ENCODE data around the gene NRTN.
"Not testable (repeated sequence)": the region's sequence is repeated elsewhere in the genome, so short reads cannot be mapped to it uniquely, and the experiment has no call there.

The NRTN gene

DNA sequence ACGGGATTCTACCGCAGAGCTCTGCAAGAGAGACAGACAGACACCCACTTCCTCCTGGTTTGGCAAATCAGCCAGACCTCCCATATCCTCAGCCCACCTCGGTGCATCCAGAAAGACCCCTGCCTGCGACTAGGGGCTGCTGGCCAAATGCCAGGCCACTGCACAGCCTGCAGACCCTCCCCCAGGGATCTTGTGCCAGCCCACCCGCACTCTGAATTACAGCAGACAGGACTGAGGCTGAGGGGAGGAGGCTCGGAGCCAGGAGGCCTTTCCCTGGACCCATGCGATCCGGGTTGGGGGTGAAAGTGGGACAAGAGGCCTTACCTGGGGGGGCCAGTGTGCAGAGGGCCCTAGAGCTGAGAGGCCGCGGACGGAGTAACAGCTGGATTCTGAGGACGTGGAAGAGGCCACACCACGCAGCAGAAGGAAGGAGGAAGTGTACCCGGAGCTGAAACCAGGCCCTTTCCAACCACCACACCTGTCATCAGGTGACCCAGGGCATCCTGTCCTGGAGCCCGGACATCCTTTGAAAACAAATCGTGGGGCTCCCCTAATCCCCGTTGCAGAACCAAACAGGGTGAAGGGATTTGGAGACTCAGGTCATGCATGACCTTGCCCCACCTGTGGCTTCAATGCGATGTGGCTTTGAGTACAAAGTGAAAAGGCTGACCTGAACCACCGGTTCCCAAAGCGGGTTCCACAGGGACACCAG lies 33.6 kb downstream of the NRTN start:
- no peak for DNase-seq (ENCODE audit: low read depth in 2 of 2)

GRCh38 chr19:5839065-5840017 lies 34.5 kb downstream of the NRTN start, which contains the start of gene FUT6:
Gene FUT6, minus strand, starts transcription at chr19:5839702. Its CDS starts 7,135 bp downstream, at chr19:5832567.
- DNase-seq (ENCODE audit: low read depth in 2 of 2): no peak

DNA sequence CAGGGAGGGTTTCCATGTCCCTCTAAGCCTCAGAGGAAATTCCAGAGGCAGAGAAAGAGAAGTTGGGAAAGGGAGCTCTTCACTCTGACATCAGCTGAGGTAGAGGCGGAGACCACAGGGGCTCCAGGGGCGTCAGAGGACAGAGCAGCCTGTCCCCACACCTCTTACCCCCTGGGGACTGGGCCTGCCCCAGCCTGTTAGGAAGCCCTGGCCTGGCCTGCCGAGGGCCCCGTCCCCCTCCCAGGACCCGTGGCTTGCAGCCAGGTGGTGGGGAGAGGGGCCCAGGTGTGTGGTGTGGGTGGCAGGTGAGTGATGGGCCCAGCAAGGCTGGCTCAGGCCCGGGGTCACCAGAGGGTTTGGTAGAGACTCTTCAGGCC lies 36.9 kb downstream of the NRTN start:
- not testable (repeated sequence) for DNase-seq (ENCODE audit: low read depth in 2 of 2)

DNA sequence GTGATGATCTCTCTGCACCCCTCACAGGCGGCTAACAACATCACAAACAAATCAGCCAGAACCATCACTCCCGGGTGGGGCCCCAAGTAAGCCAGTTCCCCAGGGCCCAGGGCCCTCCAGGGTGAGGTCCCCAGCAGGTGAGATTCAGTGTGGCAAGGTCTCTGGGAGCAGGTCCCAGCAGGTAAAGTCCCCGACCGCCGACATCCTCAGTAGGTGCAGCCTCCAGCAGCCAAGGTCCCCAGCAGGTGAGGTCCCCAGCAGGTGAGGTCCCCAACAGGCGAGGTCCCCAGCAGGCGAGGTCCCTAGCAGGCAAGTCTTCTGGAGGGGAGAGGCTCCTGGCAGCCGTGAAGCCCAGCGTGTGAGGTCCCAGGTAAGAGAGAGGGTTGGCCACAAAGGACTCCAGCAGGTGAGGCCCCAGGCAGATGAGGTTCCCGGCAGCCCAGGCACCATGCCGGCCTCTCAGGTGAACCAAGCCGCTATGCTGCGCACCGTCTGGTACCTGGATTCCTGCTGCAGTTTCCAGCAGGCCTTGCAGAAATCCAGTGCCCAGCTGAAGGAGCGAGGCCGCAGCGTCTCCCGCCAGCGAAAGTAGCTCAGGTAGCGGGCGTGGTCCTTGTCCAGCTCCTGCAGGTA lies 38.5 kb downstream of the NRTN start:
- no peak for DNase-seq (ENCODE audit: low read depth in 2 of 2)

DNA sequence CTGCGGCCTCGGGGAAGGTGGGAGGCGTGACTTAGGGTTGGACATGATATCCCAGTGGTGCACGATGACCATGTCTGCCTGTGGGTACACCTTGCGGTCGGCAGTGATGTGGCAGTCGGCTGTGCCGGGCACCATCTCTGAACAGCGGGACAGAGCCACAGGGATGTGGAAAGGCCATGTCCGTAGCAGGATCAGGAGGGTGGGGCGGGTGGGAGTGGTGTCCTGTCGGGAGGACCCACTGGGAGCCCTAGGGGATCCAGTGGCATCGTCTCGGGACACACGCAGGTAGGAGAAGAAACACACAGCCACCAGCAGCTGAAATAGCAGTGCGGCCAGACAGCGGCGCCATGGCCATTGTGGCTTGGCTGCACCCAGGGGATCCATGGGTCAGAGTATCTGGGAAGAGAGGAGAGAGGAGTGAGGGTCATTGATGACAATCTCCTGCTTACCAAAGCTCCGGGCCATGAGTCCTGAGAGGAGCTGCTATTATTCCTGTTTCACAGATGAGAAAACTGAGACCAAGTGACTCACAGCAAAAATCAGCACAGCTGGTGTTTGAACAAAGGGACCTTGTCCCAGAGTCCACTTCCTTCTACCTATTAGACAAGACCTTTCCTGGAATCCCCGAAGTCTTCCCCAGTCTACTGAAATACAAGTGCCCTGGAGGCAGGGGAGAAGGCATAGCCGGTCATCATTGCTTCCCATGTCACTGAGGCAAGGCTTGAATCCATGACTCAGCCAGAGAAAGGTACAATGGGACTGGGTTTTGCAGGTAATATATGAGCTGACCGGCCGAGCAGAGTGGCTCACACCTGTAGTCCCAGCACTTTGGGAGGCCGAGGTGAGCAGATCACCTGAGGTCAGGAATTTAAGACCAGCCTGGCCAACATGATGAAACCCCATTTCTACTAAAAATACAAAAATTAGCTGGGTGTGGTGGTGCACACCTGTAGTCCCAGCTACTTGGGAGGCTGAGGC lies 39.9 kb downstream of the NRTN start:
- DNase-seq (ENCODE audit: low read depth in 2 of 2): no peak

- DNase-seq (ENCODE audit: low read depth in 2 of 2): not testable (repeated sequence)
These were observed 43.0 kb downstream of the NRTN start for GRCh38 chr19:5847846-5848245.

- DNase-seq (ENCODE audit: low read depth in 2 of 2): not testable (repeated sequence)
These were observed 43.8 kb downstream of the NRTN start for GRCh38 chr19:5848621-5849020.

- no peak for DNase-seq (ENCODE audit: low read depth in 2 of 2)
These were observed 45.3 kb downstream of the NRTN start for GRCh38 chr19:5850189-5850588.

GRCh38 chr19:5850743-5851293 lies 46.0 kb downstream of the NRTN start:
- DNase-seq (ENCODE audit: low read depth in 2 of 2): no peak

DNA sequence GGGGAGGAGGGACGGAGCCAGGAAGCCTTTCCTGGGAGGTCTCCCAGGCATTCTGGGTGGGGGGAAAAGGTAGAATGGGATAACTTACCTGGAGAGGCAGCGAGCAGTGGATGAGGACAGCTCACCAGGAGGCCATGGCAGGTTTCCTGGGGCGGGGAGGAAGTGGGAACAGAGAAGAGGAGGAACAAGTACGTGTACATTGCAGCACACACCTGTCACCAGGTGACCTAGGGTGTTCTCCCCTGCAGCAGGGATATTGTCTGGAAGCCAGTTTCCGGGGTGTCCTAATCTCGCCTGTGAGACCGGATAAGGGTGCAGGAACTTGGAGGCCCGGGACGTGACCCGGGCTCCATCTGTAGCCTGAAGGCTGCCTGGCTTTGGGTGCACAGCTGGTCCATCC lies 46.4 kb downstream of the NRTN start, which contains the start of gene FUT3:
Gene FUT3 (minus strand): TSS at position 148 of the 400 bp plus-strand sequence.
- no peak for DNase-seq (ENCODE audit: low read depth in 2 of 2)

- not testable (repeated sequence) for DNase-seq (ENCODE audit: low read depth in 2 of 2)
These were observed 49.3 kb downstream of the NRTN start for GRCh38 chr19:5854121-5854520.

- DNase-seq (ENCODE audit: low read depth in 2 of 2): not testable (repeated sequence)
These were observed 50.3 kb downstream of the NRTN start for GRCh38 chr19:5855151-5855550.

GRCh38 chr19:5857203-5858081 lies 52.6 kb downstream of the NRTN start:
- no peak for DNase-seq (ENCODE audit: low read depth in 2 of 2)

- no peak for DNase-seq (ENCODE audit: low read depth in 2 of 2)
These were observed 58.3 kb downstream of the NRTN start for GRCh38 chr19:5863030-5863665.

GRCh38 chr19:5864013-5864720 lies 59.3 kb downstream of the NRTN start:
- no peak for DNase-seq (ENCODE audit: low read depth in 2 of 2)

GRCh38 chr19:5864725-5865486 lies 60.0 kb downstream of the NRTN start:
- no peak for DNase-seq (ENCODE audit: low read depth in 2 of 2)

- no peak for DNase-seq (ENCODE audit: low read depth in 2 of 2)
These were observed 60.9 kb downstream of the NRTN start for GRCh38 chr19:5865772-5866171.

Measured in stimulated activated CD8-positive, alpha-beta memory T cell treated with anti-CD3 and anti-CD28 coated beads, Interleukin-2, amount 100 ng/mL, for 48 hours (primary cell).